Skin epidermis (tissue), 12 donors: ENCODE measurements around the gene SOHLH2.

Experiments used
- H3K27ac ChIP-seq, 21 experiments: fragments of 200-600 bp; sonication (generic) in 11 of 21; one replicate each; pipeline ENCODE4 v1.5.0; 2020; ENCODE audit warnings: mild to moderate bottlenecking in 3 of 21, inconsistent platforms in 2 of 21, moderate library complexity in 2 of 21
- H3K4me3 ChIP-seq, 7 experiments: fragments of 200-600 bp; sonication (generic) in 2 of 7; one replicate each; pipeline ENCODE4 v1.5.0; 2020; ENCODE audit warnings: inconsistent platforms in 2 of 7, mild to moderate bottlenecking in 2 of 7, moderate library complexity in 1 of 7

SOHLH2 gene

DNA sequence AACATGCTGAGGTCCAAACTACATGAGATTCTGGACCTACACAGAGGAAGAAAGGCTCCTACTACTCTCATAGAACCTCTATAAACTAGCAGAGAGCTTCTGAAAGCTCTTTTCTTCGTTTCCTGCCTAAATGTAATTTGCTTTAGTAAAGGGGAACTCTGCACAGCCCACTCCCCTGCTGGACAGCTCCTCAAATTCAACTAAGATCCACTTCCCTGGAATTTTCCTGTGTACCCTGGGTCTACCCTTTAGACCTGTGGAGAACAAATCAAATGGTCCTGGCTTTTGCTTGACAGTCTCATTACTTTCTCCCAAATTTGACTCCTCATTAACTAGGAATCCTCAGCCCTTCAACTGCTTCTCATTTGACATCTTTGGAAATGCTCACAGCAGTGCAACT lies 79.7 kb downstream of the SOHLH2 start:
- H3K27ac ChIP-seq: no peak overlapping the region
- H3K4me3 ChIP-seq: no peak overlapping the region

DNA sequence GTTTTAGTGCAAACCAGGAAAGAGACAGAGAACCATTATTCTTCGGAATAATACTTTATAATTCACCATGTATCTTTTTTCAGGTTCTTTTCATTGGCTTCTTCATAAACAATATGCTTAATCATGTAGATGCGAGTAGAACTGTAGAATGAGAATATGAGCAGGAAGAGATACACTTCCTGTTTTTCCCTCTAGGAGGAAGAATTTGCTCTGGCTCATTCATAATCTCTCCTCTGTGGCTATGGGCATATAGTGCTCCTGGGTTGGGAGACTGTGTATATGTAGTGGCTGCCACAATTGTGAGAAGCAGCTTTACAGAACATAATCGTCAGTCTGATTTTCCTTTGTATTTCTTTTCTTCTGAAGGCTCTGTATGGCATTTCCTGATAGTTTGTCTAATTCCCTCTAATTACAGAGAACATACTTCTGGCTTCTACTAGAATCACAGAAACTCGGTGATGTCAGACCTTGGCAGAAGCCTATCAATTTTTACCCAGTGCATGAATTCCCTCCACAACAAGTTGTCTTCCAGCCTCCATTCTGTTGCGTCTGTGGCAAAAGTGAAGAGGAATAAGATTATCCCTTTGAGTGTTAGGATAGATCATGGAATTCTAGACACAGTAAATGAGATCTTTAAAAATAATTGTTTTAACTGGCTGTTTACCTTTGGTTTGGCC lies 80.3 kb downstream of the SOHLH2 start:
- no peak overlapping the region for H3K4me3 ChIP-seq
- no peak overlapping the region for H3K27ac ChIP-seq

GRCh38 chr13:36132376-36132775 lies 82.0 kb downstream of the SOHLH2 start:
- Histone ChIP-seq H3K4me3 (no peak overlapping the region), H3K27ac (peak overlapping the region in 2 of 21 experiments; percentile 17 to 28)

DNA sequence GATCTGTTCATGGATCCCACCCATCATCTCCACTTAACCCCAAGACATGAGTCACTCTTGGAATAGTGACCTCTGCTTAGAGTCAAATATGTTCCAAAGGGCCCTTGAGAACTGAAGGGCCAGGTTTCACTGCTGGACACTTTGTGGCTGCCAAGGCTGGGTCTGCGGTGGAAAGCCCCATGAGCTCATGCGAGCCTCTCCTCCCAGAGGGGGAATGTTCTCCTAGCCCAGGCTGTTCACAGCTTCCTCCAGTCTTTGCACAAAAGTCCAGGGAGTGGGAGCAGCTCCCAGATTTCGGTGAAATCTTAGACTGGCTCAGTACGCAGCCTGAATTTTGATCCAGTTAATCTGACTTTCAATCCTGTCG lies 82.4 kb downstream of the SOHLH2 start:
- Histone ChIP-seq H3K27ac (peak overlapping the region in 11 of 21 experiments; percentile 10 to 72 (median 42)), H3K4me3 (peak overlapping the region in 2 of 7 experiments; percentile 40 to 50)

DNA sequence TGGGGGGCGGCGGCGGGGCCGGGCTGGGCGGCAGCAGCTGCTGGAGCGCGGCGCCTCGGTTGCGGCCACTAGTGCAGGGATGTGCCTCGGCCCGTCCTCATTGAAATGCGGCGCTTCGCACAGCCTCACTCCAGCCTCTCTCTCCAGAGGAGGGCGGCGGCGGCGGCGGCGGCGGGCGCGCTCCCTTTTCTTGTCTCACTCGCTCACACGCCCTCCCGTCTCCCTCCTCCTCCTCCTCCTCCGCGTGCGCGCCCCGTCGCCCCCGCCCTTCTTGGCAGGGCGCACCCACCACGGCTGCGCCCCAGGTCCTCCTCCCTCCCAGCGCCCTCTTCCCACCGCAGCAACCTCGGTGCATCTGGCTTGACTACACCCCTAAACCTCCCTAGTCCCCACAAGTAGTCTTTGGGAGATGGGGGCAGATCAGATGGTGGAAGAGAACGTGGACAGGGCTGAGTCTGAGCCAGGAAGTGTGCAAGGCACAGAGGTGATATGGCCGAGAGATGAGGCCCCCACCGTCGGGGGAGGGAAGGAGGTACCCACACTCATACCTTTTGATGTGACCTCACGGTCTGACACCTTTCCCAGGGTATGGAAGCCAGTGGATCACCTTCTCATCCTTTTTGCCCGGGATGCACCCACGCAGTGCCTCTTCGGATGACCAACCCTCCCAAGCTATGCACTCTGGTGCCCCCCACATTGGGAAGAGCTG lies 83.0 kb downstream of the SOHLH2 start, which contains the start of gene DCLK1:
DCLK1 (minus strand) TSS at position 161 of the 709 bp plus-strand sequence.
- peak within 1 kb of the TSS in 17 of 21 experiments; percentile 6 to 76 (median 48) for H3K27ac ChIP-seq
- peak within 1 kb of the TSS; percentile 31 to 50 (median 40) for H3K4me3 ChIP-seq

DNA sequence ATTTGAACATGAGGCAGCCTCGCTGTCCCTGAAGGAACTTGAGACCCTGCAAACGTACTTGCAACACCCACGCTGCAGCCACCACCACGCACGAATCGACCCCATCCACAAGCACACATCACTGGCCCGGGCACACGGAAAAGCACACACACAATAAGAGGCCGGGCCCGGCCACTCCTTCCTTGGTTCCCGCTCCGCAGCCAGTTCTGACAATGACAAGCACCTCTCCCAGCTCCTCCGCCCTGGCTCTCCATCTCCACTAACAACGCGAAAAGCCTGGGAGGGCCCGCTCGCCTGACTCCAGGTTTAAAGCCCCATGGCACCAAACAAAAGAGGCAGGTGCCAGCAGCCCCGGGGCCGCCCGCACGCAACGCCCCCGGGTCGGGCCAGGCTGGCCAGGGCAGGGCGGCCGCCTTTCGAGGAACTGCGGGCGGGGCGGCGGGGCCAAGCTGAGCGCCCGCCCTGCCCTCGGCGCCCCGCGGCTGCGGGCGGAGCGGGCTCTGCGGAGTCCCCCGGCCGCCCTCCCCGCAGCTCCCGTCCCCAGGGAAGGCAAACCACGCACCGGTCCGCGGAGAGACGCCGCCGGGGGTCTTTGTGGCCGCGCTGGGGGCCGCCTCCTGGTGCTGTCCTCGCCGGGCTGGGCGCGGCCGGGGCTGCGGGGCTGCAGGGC lies 83.7 kb downstream of the SOHLH2 start:
- peak overlapping the region in 9 of 21 experiments; percentile 10 to 76 (median 54) for H3K27ac ChIP-seq
- H3K4me3 ChIP-seq: peak overlapping the region; percentile 31 to 50 (median 40)

DNA sequence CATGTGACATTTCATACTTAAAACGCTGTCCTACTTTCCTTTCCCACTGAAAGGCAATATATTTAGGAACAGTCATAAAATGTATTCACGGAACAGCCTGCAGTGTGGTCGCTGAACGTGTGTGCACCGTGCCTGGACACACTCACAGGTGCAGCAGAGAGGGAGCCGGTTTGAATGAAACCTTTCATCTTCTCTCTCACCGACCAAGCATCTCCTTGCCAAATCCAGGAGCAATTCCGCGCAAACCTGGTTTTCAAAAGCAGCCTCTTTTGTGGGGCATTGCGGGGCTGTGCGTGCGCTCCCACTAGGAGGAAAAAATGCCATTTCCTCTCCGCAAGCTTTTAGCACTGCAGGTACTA lies 84.2 kb downstream of the SOHLH2 start:
- H3K27ac ChIP-seq: no peak overlapping the region
- H3K4me3 ChIP-seq: peak overlapping the region; percentile 31 to 50 (median 40)

DNA sequence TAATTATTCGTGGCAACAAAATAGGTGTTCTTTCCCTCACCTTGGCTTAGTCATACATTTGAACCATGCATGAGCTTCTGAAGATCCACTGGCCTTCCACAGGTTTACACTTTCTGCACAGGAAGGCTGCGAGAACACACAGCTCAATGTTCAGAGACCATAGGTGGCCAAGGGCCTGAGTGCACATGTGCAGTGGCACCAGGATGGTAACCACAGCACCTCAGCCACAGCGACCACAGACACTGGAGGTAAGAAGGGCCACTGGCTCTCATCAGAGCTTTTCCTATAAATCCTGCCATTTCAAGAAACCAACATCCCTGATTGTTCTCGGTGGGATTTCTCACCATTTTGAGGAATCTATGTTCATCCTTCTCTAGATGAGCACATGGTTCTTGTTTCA lies 84.8 kb downstream of the SOHLH2 start:
- Histone ChIP-seq H3K4me3 (peak overlapping the region in 2 of 7 experiments; percentile 46 to 50), H3K27ac (no peak overlapping the region)

DNA sequence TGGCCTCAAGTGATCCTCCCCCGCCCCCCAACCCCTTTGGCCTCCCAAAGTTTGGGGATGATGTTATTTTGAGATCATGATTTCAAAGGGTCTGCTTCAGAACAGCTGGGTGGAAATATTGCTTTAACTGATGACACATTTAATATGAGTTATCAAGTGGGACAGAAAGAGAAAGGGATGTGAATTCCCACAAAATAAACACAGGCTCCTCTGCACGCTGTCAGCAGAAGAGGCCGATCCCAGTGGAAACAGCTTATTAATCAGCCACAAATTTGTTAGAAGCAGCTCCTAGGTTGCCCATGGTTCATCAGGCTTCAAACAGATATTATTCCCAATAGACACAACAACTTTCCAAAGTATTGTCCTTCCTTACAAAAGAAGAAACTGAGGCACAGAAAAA lies 87.9 kb downstream of the SOHLH2 start:
- H3K4me3 ChIP-seq: no peak overlapping the region
- H3K27ac ChIP-seq: no peak overlapping the region

DNA sequence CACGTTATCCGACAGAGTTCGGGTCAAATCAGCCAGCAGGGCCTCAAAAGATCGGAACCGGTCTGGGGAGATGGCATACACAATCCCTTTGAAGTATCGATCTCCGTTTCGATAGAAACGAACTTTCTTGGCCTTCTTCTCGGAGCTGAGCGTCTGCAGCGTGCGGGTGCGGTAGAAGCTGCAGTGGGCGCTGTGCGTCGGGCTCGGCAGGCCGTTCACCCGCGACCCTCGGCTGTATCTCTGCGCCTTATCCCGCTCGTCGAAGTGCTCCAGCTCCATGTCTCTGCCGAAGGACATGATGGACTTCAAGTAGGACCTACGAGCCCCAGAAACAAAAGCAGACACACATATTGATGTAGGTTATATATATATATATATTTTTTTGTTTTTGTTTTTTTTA lies 88.5 kb downstream of the SOHLH2 start:
- H3K4me3 ChIP-seq: no peak overlapping the region
- no peak overlapping the region for H3K27ac ChIP-seq

GRCh38 chr13:36124236-36124822 lies 90.0 kb downstream of the SOHLH2 start:
- no peak overlapping the region for H3K27ac ChIP-seq

More at GRCh38 chr13:36124236-36124822, 90.0 kb downstream of the SOHLH2 start:
- no peak overlapping the region for H3K4me3 ChIP-seq
